ENCODE data around the gene ARHGAP26.

DNA sequence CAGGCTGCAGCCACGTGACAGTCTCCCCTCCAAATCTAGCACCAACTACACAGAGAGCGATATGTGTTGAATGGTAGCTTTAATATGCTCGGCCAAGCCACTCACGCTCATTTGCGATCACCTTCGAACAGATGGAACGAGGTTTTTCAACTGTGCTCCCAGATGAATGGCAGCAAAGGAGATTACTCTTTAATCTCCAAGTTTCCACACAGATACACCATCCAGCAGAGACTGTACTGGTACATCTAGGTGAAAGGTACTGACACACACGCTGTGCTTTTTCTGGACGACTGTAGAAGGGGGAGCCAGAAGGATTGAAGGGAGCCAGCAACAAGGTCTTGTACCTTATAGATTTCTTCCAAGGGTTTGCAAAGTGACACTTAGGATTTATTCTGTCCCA lies 369.4 kb downstream of the ARHGAP26 start:
- TF ChIP-seq, protein P1, sequence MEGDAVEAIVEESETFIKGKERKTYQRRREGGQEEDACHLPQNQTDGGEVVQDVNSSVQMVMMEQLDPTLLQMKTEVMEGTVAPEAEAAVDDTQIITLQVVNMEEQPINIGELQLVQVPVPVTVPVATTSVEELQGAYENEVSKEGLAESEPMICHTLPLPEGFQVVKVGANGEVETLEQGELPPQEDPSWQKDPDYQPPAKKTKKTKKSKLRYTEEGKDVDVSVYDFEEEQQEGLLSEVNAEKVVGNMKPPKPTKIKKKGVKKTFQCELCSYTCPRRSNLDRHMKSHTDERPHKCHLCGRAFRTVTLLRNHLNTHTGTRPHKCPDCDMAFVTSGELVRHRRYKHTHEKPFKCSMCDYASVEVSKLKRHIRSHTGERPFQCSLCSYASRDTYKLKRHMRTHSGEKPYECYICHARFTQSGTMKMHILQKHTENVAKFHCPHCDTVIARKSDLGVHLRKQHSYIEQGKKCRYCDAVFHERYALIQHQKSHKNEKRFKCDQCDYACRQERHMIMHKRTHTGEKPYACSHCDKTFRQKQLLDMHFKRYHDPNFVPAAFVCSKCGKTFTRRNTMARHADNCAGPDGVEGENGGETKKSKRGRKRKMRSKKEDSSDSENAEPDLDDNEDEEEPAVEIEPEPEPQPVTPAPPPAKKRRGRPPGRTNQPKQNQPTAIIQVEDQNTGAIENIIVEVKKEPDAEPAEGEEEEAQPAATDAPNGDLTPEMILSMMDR (IDR thresholded peaks at IDR 0.05 in 8 of 11, conservative IDR thresholded peaks at IDR 0.05 in 3 of 11): no peak
- no peak for TF ChIP-seq POLR2AphosphoS5 (IDR thresholded peaks at IDR 0.05)
